Mesothelial cell of epicardium (in vitro differentiated cells): ENCODE results near the gene OSTN. TPM values are rescaled to one million over a fixed set of nuclear protein-coding genes. Genes with fewer than 3 reads are reported as not detected.

ENCODE experiments used
- DNase-seq, 2 experiments: peaks; one replicate each; pipeline ENCODE4 v3.0.0; 2021; ENCODE audit warnings: low spot score in 2 of 2; ENCODE audit not compliant: unreplicated experiment in 2 of 2
- H3K27ac Mint-ChIP-seq: 2 replicates; pipeline ENCODE4 v1.8.0; 2021; ENCODE audit warnings: mixed read lengths
- H3K27me3 Mint-ChIP-seq: 2 replicates; pipeline ENCODE4 v1.8.0; 2021; ENCODE audit warnings: low read depth, mixed read lengths
- H3K36me3 Mint-ChIP-seq: 2 replicates; pipeline ENCODE4 v1.8.0; 2021; ENCODE audit warnings: mixed read lengths
- H3K4me1 Mint-ChIP-seq: 2 replicates; pipeline ENCODE4 v1.8.0; 2021; ENCODE audit warnings: mixed read lengths
- H3K4me3 Mint-ChIP-seq: 2 replicates; pipeline ENCODE4 v1.8.0; 2021; ENCODE audit warnings: mild to moderate bottlenecking, moderate library complexity, mixed read lengths
- H3K9me3 Mint-ChIP-seq: 2 replicates; pipeline ENCODE4 v1.8.0; 2021; ENCODE audit warnings: mixed read lengths
- total RNA-seq: library from RNA; stranded (reverse); gene quantifications from 3 replicates; pipeline ENCODE4 v1.2.1, GENCODE V29; 2021
- TF ChIP-seq, protein P1 (sequence below): fragments of 200-600 bp; sonication (generic); IDR thresholded peaks from one replicate; pipeline ENCODE4 v1.5.0; 2021; ENCODE audit warnings: antibody characterized with exemption; ENCODE audit not compliant: unreplicated experiment

Gene OSTN
- total RNA-seq, 1 donor from 2014 or later, result 1.0 TPM

DNA sequence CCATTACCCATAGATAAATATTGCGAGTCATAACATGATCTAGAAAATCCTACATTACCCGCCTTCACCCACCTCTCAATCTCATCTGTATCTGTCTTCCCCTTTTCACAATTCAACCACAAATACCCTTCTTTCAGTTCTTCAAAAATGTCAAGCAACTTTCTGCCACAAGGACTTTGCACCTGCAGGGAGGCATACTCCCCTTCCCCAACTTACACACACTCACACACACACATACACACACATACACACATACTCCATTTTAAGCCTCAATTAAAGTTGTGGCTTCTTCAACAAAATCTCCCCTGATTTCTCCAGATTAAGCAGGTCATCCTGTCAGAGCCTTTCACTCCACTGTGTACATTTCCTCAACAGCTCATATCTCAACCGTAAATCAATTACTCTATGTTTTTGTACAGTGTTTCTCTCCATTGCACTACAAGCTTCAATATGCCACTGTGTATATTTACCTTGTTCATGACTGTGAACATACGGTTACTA, 97.0 kb downstream of the OSTN start:
- no peaks in the 10 kb centered on the region for H3K9me3 Mint-ChIP-seq
- H3K27me3 Mint-ChIP-seq, result no peaks in the 10 kb centered on the region

DNA sequence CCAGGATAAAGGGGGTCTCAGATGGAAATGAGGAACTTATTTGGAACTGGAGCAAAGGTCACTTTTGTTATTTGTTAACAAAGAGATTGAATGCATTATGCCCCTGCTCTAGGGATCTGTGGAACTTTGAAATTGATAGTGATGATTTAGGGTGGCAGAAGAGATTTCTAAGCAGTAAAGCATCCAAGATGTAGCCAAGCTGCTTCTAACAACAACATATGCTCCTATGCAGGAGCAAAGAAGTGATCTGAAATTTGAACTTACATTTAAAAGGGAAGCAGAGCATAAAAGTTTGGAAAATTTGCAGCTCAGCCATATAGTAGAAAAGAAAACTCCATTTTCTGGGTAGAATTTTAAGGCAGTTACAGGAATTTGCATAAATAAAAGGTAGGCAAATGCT, 99.8 kb downstream of the OSTN start:
- H3K27ac Mint-ChIP-seq, result no peak overlapping the region
- H3K9me3 Mint-ChIP-seq, result no peaks in the 10 kb centered on the region
- no peak for DNase-seq
- TF ChIP-seq, protein P1, sequence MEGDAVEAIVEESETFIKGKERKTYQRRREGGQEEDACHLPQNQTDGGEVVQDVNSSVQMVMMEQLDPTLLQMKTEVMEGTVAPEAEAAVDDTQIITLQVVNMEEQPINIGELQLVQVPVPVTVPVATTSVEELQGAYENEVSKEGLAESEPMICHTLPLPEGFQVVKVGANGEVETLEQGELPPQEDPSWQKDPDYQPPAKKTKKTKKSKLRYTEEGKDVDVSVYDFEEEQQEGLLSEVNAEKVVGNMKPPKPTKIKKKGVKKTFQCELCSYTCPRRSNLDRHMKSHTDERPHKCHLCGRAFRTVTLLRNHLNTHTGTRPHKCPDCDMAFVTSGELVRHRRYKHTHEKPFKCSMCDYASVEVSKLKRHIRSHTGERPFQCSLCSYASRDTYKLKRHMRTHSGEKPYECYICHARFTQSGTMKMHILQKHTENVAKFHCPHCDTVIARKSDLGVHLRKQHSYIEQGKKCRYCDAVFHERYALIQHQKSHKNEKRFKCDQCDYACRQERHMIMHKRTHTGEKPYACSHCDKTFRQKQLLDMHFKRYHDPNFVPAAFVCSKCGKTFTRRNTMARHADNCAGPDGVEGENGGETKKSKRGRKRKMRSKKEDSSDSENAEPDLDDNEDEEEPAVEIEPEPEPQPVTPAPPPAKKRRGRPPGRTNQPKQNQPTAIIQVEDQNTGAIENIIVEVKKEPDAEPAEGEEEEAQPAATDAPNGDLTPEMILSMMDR, result no peak
- no peaks in the 10 kb centered on the region for H3K36me3 Mint-ChIP-seq
- H3K4me1 Mint-ChIP-seq, result peaks cover 7% of the 10 kb centered on the region
- H3K4me3 Mint-ChIP-seq, result no peak overlapping the region
- H3K27me3 Mint-ChIP-seq, result no peaks in the 10 kb centered on the region

More for the DNA sequence above, 97.0 kb downstream of the OSTN start:
- TF ChIP-seq, protein P1, result no peak
- Mint-ChIP-seq H3K4me1 (no peaks in the 10 kb centered on the region), H3K27ac (no peak overlapping the region), H3K36me3 (no peaks in the 10 kb centered on the region), H3K4me3 (no peak overlapping the region)
- no peak for DNase-seq

DNA sequence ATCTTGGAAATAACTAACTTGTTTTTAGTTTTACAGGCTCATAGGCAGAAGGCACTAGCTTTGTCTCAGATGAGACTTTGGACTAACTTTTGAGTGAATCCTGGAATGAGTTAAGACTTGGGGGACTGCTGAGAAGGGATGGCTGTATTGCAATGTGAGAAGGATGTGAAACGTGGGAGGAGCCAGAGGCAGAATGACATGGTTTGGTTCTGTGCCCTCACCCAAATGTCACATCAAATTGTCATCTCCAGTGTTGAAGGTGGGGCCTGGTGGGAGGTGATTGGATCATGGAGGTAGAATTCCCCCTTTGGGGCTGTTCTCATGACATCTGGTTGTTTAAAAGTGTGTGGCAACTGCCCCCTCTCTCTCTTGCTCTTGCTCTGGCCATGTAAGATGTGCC, 101.4 kb downstream of the OSTN start:
- H3K4me1 Mint-ChIP-seq, result peaks cover 7% of the 10 kb centered on the region
- no peaks in the 10 kb centered on the region for H3K9me3 Mint-ChIP-seq
- TF ChIP-seq, protein P1, result no peak
- no peak overlapping the region for H3K27ac Mint-ChIP-seq
- no peak for DNase-seq
- no peaks in the 10 kb centered on the region for H3K36me3 Mint-ChIP-seq
- H3K27me3 Mint-ChIP-seq, result no peaks in the 10 kb centered on the region
- no peak overlapping the region for H3K4me3 Mint-ChIP-seq

DNA sequence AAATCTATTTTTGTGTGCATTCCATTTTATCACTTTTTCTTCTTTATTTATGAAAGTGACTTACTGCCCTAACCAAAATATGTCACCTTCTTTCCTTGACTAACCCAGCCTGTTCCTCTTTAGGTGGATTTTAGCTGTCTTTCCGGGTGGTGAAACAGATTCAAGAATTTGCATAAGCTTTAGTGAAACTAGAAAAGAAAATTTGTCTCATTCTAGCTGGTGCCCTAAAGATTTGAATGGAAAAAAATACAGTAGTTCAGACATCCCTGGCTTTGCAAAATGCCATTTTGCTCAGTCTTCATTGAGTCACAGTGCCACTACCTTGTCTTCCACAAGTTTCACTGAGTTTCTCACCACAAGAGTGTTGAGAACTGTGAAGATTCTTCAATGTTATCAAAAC, 102.0 kb downstream of the OSTN start:
- H3K27ac Mint-ChIP-seq, result no peak overlapping the region

DNA sequence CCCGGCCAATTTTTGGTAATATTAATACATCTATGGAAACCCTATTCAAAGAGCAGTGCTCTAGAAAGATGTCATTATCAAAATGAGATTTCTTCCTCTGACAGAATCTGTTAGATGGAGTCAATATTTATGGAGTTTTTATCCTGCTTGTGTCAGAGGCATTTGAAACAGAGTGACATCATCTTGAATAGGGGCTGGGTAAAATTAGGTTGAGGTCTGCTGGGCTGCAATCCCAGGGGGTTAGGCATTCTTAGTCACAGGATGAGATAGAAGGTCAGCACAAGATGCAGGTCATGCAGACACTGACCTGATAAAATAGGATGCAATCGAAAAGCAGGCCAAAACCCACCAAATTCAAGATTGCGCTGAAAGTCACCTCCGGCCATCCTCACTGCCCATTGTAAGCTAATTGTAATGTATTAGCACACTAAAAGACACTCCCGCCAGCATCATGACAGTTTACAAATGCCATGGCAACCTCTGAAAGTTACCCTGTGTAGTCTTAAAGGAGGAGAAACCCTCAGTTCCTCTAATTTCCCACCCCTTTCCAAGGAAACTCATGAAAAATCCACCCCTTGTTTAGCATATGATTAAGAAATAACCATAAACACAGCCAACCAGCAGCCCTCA, 102.9 kb downstream of the OSTN start:
- H3K27me3 Mint-ChIP-seq, result no peaks in the 10 kb centered on the region
- DNase-seq, result no peak
- H3K4me3 Mint-ChIP-seq, result no peak overlapping the region
- H3K36me3 Mint-ChIP-seq, result no peaks in the 10 kb centered on the region
- H3K27ac Mint-ChIP-seq, result no peak overlapping the region
- peaks cover 7% of the 10 kb centered on the region for H3K4me1 Mint-ChIP-seq
- TF ChIP-seq, protein P1, result no peak
- H3K9me3 Mint-ChIP-seq, result no peaks in the 10 kb centered on the region

More for the DNA sequence above, 102.0 kb downstream of the OSTN start:
- DNase-seq, result no peak
- Mint-ChIP-seq H3K36me3 (no peaks in the 10 kb centered on the region), H3K27me3 (no peaks in the 10 kb centered on the region), H3K4me1 (peaks cover 7% of the 10 kb centered on the region), H3K4me3 (no peak overlapping the region), H3K9me3 (no peaks in the 10 kb centered on the region)
- TF ChIP-seq, protein P1, result no peak
